Measurements from ENCODE around the gene PPIB.

The PPIB gene

GRCh38 chr15:64144192-64144564, 18.6 kb downstream of the PPIB start:
- POLR2A ChIA-PET = interaction anchor here (1.5 kb wide), 1 partner anchor 9 kb away, joined by 10 read pairs; no protein-coding TSS in a partner anchor
- no peak for TF ChIP-seq CTCF (IDR thresholded peaks at IDR 0.05; ENCODE audit: control extremely low read depth, extremely low read depth, low read depth, missing control alignments)
- CTCF ChIA-PET = interaction anchor here (0.8 to 4.0 kb wide), 11 partner anchors 10 to 839 kb away, joined by 3 to 59 read pairs (median 5); partner anchors contain the start of gene CIAO2A
- DNase-seq (ENCODE audit: extremely low spot score) = no peak

- CTCF ChIA-PET = interaction anchor here (1.4 to 4.0 kb wide), 5 partner anchors 10 to 49 kb away, joined by 3 to 59 read pairs (median 7); partner anchors contain the start of gene CIAO2A
- POLR2A ChIA-PET = no interaction called here
- no peak for TF ChIP-seq CTCF (IDR thresholded peaks at IDR 0.05; ENCODE audit: control extremely low read depth, extremely low read depth, low read depth, missing control alignments)
- no peak for DNase-seq (ENCODE audit: extremely low spot score)
These were observed 19.5 kb downstream of the PPIB start for GRCh38 chr15:64143276-64143675.

GRCh38 chr15:64141798-64142512, 20.9 kb downstream of the PPIB start:
- CTCF ChIA-PET = interaction anchor here (1.0 to 2.8 kb wide), 6 partner anchors 8 to 30 kb away, joined by 3 to 20 read pairs (median 4); partner anchors contain the start of gene SNX22
- no peak for DNase-seq (ENCODE audit: extremely low spot score)
- POLR2A ChIA-PET = no interaction called here
- no peak for TF ChIP-seq CTCF (IDR thresholded peaks at IDR 0.05; ENCODE audit: control extremely low read depth, extremely low read depth, low read depth, missing control alignments)

- POLR2A ChIA-PET = no interaction called here
- CTCF ChIA-PET = interaction anchor here (1.5 to 2.1 kb wide), 2 partner anchors 15 to 16 kb away, joined by 3 to 14 read pairs; no protein-coding TSS in a partner anchor
- DNase-seq (ENCODE audit: extremely low spot score) = no peak
- no peak for TF ChIP-seq CTCF (IDR thresholded peaks at IDR 0.05; ENCODE audit: control extremely low read depth, extremely low read depth, low read depth, missing control alignments)
These were observed 24.4 kb downstream of the PPIB start for GRCh38 chr15:64138331-64138941.

- TF ChIP-seq CTCF (IDR thresholded peaks at IDR 0.05; ENCODE audit: control extremely low read depth, extremely low read depth, low read depth, missing control alignments) = peak; percentile 15
- ChIA-PET POLR2A (no interaction called here), CTCF (interaction anchor here (1.1 to 2.1 kb wide), 4 partner anchors 8 to 16 kb away, joined by 3 to 14 read pairs (median 4); no protein-coding TSS in a partner anchor)
- no peak for DNase-seq (ENCODE audit: extremely low spot score)
These were observed 25.5 kb downstream of the PPIB start for GRCh38 chr15:64137226-64137833.

- CTCF ChIA-PET = interaction anchor here (1.1 to 1.9 kb wide), 2 partner anchors 9 to 13 kb away, joined by 3 to 5 read pairs; no protein-coding TSS in a partner anchor
- TF ChIP-seq CTCF (IDR thresholded peaks at IDR 0.05; ENCODE audit: control extremely low read depth, extremely low read depth, low read depth, missing control alignments) = no peak
- POLR2A ChIA-PET = no interaction called here
- DNase-seq (ENCODE audit: extremely low spot score) = no peak
These were observed 26.5 kb downstream of the PPIB start for GRCh38 chr15:64136347-64136746.
